Keratinocyte (primary cell): ENCODE measurements around the gene PGS1.

Experiments
- CTCF ChIP-seq, 3 experiments: IDR thresholded peaks in 1 of 3; conservative IDR thresholded peaks in 1 of 3; optimal IDR thresholded peaks in 1 of 3; 2 replicates in 2 of 3; 3 replicates in 1 of 3; pipeline versions ENCODE3 to v1.5.1; 2011; ENCODE audit warnings: low read length in 3 of 3, mild to moderate bottlenecking in 3 of 3, moderate library complexity in 2 of 3, control low read depth in 1 of 3, inconsistent platforms in 1 of 3; ENCODE audit not compliant: insufficient read depth in 2 of 3; ENCODE audit errors: extremely low read depth in 1 of 3
- EZH2 ChIP-seq: IDR thresholded peaks from one replicate; pipeline ENCODE4 v1.6.1; 2012; ENCODE audit warnings: inconsistent platforms, mild to moderate bottlenecking, low read length, moderate library complexity

- TF ChIP-seq EZH2 (no peak), CTCF (optimal IDR thresholded peaks at IDR 0.05 in 1 of 3, IDR thresholded peaks at IDR 0.05 in 1 of 3, conservative IDR thresholded peaks at IDR 0.05 in 1 of 3; ENCODE audit: extremely low read depth in 1 of 3, insufficient read depth in 2 of 3, low read length in 3 of 3) (no peak)
Measured at GRCh38 chr17:78432226-78433012, 54.0 kb downstream of the PGS1 start.
